ENCODE measurements around the gene NR3C2.

DNA sequence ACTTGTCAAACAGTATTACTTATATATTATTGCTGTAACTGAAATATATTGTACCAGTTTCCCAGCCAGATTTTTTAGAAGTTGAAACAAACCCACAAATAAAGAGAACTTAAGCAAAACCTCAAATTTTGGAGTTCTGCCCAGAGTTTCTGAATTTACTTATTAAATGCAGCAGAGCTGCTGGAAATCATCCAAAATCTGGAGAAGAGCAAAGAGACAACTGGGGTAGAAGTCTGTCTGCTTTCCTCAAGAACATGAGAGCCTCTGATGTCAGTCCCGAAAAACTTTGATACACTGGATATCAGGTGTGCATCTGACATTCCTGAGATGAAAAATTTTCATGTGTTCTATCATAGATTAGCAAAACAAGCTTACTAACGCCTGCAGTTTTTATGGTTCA is 325.9 kb downstream of the NR3C2 start:
- TF ChIP-seq, protein P1, sequence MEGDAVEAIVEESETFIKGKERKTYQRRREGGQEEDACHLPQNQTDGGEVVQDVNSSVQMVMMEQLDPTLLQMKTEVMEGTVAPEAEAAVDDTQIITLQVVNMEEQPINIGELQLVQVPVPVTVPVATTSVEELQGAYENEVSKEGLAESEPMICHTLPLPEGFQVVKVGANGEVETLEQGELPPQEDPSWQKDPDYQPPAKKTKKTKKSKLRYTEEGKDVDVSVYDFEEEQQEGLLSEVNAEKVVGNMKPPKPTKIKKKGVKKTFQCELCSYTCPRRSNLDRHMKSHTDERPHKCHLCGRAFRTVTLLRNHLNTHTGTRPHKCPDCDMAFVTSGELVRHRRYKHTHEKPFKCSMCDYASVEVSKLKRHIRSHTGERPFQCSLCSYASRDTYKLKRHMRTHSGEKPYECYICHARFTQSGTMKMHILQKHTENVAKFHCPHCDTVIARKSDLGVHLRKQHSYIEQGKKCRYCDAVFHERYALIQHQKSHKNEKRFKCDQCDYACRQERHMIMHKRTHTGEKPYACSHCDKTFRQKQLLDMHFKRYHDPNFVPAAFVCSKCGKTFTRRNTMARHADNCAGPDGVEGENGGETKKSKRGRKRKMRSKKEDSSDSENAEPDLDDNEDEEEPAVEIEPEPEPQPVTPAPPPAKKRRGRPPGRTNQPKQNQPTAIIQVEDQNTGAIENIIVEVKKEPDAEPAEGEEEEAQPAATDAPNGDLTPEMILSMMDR (conservative IDR thresholded peaks at IDR 0.05; ENCODE audit: low read depth, low read length) = no peak
- no peak for TF ChIP-seq EZH2 (IDR thresholded peaks at IDR 0.05; ENCODE audit: borderline replicate concordance, low read depth, low read length, poor library complexity, severe bottlenecking)

Data from A673 (cell line).